OCI-M2 (cell line): ENCODE measurements around the gene ARID5A.
"Not testable (repeated sequence)": the region's sequence is repeated elsewhere in the genome, so short reads cannot be mapped to it uniquely, and the experiment has no call there.

Experiments
- DNase-seq: peaks from one replicate; lab custom pipeline; 2025; ENCODE audit not compliant: unreplicated experiment; lab: John Stamatoyannopoulos, UW

Gene ARID5A

DNA sequence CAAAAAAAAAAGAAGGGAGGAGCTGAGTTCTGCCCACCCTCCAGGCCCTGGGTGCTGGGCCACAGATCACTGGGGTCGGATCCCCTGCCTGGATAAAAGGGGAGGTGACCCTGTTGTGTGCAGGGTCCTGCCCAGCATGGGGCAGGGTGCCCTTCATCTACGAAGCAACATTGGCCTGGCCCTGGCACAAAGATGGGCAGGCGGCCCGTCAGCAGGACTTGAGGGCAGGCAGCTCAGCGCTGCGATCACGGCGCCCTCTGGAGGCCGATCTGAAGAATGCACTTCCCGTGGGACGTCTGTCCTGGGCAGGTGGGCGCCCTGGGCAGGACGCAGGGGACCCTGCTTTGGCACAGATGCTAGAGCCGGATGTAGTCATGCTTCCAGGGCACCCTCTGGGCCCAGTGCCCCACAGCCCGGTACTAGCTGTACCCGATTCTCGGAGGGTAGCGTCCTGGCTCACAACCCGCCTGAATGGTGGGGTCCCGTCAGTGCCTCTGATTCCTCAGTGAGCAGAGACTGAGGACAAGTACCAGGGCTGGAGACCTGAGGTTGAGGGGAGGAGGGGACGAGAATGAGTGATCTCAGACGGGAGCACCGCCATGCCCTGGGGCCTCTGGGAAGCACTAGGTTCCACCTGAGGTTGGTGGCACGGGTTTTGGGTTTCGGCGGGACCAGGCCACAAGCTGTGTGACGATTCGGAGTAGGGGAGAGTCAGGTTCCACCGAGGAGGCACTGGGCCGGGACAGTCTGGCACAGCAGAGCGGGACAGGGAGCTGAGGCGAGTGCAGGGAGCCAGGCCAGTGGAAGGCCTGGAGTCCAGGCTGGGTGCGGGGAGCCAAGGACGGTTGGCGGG lies 18.0 kb downstream of the ARID5A start:
- no peak for DNase-seq

DNA sequence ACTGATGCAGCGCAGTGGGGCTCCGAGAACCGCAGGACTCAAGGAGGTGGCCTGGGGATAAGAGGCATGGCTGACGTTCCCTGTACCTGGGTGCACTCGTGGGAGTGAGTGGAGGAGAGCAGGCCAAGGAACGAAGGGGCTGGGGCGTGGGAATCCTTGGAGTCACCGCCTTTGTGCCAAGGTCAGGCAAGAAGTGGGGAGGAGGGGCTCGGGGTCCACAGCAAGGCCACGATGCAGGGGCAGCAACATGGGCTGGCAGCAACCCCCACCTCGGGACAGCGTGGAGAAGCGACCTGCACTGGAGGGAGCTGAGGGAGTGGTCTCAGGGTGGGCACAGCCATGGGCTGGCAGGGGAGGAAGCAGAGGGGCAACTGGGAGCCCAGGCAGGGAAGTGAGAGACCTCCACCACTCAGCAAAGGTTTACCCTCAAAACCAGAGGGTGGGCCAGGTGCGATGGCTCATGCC lies 18.6 kb downstream of the ARID5A start:
- DNase-seq: no peak

DNA sequence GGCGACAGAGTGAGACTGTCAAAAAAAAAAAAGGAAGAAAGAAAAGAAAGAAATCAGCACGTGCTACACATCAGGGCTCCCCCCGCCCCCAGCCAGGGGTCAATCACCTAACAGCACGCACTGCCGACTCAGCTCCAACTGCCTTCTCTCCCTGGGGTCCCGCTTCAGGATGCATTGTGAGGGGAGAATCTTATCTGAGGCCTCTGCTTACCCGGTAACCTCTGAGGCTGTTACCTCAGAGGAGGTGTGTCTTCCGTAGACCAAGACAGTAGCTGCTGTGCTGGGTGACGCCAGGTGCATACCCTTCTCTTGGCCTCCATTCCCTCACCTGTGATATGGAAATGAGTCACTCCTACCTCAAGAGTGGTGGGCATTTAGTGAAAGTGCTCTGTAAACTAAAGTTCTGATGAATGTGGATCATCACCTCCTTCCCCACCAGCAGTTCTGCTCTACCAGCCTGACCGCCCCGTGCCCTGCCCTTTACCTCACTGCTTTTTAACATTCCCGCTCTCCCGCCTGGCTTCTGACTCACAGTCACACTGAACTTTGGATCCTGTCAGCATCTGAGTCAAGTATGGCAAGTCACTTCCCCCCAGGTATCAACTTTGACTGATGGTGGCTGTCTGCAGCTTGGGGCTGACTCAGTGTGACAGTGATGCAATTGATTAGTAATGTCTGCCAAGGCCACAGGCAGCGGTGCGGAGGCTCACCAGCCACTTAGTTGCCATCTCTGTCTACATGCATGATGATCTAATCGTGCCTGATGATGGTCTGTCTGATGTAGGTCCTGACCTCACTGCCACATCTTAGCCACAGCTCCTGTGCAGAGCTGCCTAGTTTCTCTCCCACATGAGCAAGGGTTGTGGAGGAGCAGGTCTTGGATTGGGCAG lies 20.1 kb downstream of the ARID5A start:
- DNase-seq: no peak

DNA sequence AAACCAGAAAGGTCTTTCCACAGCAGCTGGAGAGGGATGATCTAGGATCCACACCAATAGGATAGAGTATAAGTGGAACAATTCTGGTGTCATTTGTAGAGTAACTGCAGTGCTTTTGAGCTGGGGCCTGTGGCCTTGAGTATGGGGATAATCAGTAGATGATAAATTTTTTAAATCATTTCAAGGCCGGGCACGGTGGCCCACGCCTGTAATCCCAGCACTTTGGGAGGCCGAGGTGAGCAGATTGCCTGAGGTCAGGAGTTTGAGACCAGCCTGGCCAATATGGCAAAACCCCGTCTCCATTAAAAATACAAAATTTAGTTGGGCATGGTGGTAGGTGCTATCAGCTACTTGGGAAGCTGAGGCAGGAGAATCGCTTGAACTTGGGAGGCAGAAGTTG lies 20.9 kb downstream of the ARID5A start:
- not testable (repeated sequence) for DNase-seq

DNA sequence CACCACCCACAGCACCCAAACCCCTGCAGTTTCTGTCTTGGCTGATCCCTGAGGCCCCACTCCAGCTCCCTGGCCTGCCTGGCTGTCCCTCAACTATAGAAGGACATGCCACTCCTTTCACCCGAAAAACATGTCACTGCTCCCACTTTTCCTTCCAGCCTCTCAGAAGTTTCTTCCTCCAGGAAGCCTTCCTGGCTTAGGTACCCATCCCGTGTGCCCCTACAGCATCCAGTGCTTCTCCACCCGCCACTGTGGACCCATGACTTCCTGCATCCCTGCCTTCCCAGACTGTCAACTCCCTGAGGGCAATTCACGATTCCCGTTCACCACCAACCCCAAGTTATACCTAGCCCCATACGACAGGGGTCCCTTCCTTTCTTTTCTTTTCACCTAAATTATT lies 21.5 kb downstream of the ARID5A start:
- DNase-seq: no peak

DNA sequence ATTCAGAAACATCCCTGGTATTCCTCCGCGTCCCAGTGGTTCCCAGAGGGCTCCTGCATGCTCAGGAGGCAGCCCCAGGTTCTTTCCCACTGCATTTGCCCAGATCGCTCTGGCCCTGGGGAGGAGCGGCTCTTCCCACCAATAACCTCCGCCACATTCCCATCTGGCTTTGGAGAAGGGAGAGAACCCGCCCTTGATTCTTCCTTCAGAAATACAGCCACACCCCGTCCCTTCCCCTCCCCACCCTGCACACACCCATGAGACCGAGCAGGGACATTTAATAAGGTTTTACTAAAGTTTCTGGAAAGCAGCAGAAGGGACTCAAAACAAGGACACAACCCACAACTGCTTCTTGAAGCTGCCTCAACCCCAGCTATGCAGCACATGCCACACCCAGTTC lies 21.9 kb downstream of the ARID5A start:
- DNase-seq: no peak

DNA sequence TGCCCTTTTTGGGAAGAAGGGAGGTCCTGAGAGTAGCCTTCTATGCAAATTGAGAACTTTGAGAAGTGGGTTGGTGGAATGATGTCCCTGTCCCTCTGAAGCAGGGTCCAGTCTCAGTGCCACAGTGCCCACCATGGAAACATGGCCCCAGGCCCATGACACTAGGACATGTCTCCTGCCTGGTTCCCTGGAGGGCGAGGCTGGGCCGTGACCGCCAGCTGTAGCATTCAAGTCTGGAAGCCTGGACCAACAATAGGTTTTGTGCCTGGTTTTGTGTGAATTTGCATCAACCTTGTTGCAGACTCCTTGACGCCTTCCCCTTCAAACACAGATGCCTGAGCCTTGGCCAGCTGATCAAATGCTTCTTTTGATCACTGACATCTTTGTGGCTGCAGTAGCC lies 27.5 kb downstream of the ARID5A start:
- no peak for DNase-seq

DNA sequence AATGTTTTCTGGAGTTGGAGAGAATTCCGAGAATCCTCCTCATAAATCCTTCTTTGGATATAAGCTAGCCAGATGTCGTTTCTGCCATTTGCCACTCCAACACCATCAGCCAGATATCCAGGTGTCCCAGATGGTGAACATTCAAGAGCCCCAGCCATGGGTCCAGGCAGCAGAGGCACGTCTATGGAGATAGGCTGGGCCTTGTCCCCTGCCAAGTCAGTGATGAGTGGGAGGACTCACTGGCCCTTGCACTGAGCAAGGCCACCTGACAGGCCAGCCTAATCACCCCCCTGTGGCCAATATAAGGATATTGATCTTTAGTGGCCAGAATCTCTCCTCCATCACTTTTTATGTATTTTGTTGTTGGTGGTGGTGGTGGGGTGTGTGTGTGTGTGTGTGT lies 28.0 kb downstream of the ARID5A start:
- DNase-seq: no peak

DNA sequence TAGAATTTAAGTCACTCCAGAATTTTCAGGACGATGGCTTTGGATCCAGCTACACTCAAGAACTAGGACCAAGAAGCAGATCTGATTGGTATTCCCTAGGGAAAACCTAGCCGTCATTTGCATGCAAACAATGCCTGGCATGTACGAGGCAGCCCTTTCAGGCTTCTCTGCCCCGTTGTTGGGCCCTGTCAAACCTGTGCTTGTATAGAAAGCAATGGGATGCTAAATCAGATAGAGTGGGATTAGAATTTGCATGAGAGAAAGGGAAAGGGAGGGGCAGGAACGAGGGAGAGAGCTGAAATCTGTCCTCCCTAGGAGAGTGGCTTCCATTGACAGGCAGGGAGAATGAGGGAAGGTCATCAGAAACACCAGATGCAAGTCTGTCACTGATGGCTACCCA lies 28.6 kb downstream of the ARID5A start:
- no peak for DNase-seq

DNA sequence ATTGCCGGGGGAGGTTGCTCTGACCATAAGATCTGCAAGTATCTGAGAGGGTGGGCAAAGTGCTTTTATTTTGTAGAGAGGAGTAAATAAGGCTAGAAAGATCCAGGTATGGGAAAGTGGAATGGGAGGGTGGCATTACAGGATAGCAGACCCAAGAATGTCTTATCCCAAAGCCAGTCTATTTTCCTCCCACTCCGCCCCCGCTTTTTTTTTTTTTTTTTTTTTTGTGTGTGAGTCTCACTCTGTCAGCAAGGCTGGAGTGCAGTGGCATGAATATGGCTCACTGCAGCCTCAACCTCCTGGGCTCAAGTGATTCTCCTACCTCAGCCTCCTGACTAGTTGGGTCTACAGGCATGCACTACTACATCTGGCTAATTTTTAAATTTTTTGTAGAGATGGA lies 31.5 kb downstream of the ARID5A start:
- no peak for DNase-seq

DNA sequence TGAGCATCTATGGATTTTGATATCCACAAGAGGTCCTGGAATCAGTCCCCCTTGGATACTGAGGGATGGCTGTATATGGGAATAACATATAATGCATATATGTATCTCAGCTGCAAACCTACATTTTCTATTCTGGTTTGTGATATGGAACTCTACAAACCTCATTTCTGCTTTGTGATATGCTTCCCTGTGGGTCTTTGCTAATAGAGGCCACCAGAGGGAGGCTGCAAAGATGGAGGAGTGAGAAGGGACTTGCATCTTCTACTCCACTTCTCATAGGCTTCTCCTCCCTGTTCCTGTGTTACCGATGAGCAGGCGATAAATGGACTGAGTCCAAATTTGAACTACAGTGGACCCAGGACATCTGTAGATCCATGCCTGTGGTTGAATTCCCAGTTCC lies 37.8 kb downstream of the ARID5A start:
- DNase-seq: no peak

DNA sequence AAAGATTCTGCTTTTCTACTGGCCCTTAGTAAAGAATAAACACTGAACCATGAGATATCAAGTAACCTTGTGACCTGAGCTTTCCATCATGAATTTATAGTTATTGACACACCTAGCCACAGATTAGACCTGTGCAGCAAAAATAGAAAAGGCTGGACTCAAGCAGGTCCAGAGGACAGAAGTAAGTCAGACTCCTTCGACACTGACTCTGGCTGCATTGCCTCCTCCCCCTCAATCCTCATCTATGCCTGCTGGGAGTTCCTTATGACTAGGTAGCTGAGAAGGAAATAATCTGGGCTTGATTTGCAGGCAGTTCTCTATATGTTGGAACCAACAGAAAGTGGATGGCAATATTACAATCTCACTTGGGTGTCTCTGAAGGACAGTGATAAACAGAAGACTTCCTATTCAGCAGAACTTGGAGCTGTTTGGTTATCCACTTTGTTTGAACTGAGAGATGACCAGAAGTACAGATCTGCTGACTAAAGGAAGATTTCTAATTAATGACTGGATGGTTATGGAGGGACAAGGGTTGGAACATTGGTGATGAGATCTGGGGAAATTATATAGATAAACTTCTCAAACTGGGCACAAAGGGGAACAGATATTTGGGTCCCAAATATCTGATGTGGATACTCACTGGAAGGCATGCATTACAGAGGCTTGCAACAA lies 39.4 kb downstream of the ARID5A start:
- no peak for DNase-seq

DNA sequence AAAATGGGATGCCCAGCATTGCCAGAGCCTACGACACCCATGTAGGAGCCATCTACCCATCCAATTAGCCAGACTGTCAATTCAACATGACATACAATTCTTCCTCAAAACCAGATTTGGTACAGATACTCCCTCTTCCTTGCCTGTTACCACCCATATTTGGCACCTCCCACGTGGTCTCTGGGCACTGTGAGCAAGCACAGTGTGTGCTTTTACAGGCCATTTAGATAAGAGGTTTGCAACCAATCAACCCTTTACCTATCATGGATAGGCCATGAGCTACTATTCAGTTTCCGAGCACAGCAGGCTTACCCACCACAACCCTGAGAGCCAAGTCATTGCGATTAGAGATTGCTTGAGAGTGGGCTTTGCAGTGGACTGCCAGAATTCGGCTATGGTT lies 40.9 kb downstream of the ARID5A start:
- DNase-seq: no peak

DNA sequence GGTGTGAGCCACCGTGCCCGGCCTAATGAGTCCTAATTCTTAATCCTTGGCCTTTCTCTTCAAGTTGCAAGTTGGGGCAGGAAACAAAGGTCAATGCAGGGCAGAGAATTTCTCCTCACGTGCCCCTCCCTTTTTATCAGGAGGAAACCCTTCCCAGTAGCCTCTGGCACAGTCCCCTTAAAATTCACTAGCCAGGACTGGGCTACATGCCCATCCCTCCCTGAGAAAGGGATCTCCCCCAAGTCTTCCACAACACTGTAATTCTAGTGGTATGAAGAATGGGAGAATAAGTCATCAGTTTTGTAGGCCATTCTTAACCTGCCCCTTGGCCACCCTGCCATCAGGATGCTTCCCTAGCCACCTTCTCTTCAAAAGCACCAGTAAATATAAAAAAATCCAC lies 42.2 kb downstream of the ARID5A start:
- DNase-seq: no peak

DNA sequence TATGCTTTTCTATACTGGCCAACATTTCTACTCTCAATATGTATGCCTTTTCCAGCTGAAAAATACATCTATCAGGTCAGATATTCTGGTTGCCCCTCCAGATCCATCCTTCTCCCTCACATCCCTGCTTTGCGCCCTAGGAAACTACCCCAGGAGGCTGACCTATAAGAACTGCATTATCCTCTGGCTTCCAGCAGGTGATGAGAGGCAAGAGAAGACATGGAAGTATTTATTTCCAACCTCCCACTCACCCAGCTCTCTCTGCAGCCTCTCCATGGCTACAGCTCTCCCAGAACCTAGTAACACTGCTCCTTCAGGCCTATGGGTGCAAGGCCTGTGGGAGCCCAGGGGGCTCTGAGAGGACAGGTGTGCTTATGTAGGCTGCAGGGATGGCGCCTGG lies 42.9 kb downstream of the ARID5A start:
- DNase-seq: no peak

DNA sequence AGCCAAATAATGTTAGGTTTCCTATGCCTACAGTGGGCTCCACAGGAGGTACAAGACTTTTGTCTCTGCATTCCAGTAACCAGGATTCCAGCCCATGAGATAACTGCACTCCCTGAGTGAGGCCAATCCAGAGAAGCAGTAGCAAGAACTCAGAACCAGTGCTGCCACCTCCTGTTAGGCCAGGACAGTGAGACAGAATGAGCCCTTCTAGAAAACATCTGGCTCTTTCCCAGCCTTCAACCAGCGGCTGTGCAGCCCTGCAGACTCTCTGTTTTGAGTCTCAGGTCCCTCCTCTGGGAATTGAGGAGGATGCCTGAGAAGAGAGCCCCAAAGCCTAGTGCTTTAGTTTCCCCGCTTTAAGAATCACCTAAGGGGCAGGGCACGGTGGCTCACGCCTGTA lies 44.2 kb downstream of the ARID5A start:
- DNase-seq: no peak

DNA sequence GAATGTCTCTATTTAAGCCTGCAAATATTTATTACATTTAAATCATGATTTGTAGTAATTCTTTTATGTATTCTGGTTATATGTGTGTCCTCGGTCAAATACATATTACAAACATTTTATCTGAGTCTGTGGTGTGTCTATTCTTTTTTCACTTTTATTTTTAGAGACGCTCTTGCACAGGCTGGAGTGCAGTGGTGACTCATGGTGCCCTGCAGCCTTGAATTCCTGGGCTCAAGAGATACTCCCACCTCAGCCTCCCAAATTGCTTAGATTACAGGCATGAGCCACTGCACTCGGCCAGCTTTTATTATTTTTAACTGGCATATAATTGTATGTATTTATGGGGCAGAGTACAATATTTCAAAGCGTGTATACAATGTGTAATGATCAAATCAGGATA lies 47.5 kb downstream of the ARID5A start:
- no peak for DNase-seq

DNA sequence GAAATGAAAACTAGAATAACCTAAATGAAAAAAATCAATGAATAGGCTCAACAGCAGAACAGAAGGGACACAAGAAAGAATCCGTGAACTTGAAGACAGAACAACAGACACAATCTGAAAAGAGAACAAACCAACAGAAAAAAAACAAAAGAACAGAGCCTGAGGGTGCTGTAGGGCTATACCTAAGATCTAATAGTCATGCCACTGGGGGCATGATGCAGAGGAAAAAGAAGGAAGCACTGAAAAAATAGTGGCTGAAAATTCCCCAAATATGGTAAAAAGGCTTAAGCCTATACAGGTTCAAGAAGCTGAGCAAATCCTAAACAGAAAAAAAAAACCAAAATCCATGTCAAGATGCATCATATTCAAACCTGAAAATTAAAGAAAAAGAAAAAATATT lies 51.3 kb downstream of the ARID5A start:
- DNase-seq: no peak

DNA sequence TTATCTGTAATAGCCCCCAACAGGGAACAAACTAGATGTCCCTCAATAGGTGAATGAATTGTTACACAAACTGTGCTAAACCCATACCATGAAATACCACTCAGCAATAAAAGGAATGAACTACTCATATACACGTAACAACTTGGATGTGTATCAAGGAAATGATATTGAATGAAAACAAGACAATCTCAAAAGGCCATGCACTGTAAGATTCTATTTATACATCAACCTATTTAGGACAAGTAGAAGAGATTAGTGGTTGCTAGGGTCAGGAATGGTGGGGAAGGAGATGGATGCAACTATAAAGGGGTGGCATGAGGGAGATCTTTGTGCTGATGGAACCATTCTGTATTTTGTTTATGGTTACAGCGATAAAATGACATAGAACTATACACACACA lies 54.5 kb downstream of the ARID5A start:
- DNase-seq: no peak

DNA sequence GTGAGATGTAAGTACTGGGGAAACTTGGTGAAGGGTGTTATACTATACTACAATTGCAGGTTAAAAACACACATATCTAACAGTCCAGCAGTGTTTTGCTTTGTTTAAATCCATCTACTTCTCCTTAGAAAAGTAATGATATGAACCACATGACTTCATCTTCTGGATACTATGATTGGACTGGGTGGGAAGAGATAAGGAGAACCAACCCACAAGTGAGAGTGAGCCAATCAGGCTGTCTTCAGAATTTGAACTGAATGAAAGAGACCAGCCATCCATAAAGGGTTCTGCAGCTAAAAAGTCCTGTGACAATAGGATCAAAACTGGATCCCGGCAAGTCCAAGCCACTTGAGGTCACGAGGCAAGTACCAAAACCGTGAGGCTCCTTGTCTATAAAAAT lies 54.9 kb downstream of the ARID5A start:
- DNase-seq: no peak

DNA sequence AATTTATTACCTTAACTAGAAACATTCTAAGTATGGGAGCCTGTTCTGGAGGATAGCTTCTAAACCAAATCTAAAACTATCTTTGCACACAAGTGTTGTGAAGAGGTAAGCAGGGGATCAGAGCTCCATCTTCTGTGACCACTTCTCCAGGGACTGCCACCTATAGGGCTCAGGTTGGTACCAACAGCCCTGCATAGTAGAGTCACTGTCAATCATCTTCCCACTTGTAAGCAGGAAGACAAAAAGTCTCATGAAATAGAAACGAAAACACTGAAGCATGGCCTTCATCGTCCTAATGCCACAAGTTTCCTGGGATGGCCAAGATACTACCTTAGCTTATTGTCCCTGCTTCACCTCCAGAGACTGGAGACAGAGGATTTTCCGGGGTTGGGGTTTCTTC lies 57.7 kb downstream of the ARID5A start:
- DNase-seq: no peak

DNA sequence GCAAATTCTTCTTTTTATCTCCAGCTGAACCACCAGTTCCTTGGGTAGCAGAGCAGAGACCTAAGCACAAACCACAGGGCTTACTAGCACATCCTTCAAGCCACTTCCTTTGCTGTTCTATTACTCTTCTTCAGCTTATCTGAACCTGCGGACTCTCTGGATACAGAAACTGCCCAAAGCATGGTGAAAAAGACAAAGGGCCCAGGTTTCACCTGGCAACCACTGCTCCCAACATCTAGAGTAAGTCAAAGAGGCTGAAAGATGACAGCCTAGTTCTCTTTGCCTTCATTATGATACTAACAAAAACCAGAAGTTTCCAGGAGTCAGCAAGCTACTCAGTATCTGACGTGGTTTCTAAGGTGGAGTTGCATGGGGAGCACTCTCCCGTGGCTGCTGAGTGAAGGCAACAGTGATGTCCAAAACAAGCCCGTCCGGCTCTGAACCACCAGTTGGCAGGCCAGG lies 58.2 kb downstream of the ARID5A start:
- no peak for DNase-seq
